Colonic mucosa (tissue), 4 donors: Measurements from ENCODE around the gene ANKRD62. TPM values are rescaled to one million over a fixed set of nuclear protein-coding genes. Genes with fewer than 3 reads are reported as not detected.

Experiments
- DNase-seq: peaks from one replicate; pipeline ENCODE4 v3.0.0-alpha.2; 2020
- H3K27ac ChIP-seq: fragments of 200-600 bp; one replicate; pipeline ENCODE4 v1.8.0; 2021
- H3K27me3 ChIP-seq: fragments of 200-600 bp; one replicate; pipeline ENCODE4 v1.8.0; 2021
- H3K36me3 ChIP-seq: fragments of 200-600 bp; one replicate; pipeline ENCODE4 v1.8.0; 2021
- H3K4me1 ChIP-seq: fragments of 200-600 bp; one replicate; pipeline ENCODE4 v1.8.0; 2021; ENCODE audit warnings: mild to moderate bottlenecking
- H3K4me3 ChIP-seq: fragments of 200-600 bp; one replicate; pipeline ENCODE4 v1.8.0; 2021
- H3K9ac ChIP-seq, 2 donors: one replicate each; pipeline ENCODE4 v1.7.0; 2013; ENCODE audit warnings: control low read depth in 2 of 2, low read depth in 2 of 2, low read length in 2 of 2
- H3K9me3 ChIP-seq: fragments of 200-600 bp; one replicate; pipeline ENCODE4 v1.8.0; 2021
- intact Hi-C: fragments of 100-400 bp; cut with DNase I; formaldehyde crosslinking; loops from one replicate; pipeline ENCODE4 v1.14.1; 2022
- total RNA-seq, 2 donors: library from RNA; stranded (reverse); fragmentation: NEBNext Ultra II Directional in 1 of 2; extraction: Animal tissue kit (Norgen Biotek cat#: 25700) in 1 of 2; gene quantifications; one replicate each; pipeline ENCODE4 v1.2.1, GENCODE V29; 2021
- TF ChIP-seq, protein P1 (sequence below): fragments of 200-600 bp; IDR thresholded peaks from one replicate; pipeline ENCODE4 v1.8.0; 2022; ENCODE audit warnings: antibody characterized with exemption, mild to moderate bottlenecking
- donor health status: healthy.
- donor health status: DM: no; HTN: no; CAD: no.
- donor health status: DM: no; HTN: no; CAD: no.

The ANKRD62 gene
- total RNA-seq, 2 donors from 2014 or later = 0.19 to 0.40 TPM

DNA sequence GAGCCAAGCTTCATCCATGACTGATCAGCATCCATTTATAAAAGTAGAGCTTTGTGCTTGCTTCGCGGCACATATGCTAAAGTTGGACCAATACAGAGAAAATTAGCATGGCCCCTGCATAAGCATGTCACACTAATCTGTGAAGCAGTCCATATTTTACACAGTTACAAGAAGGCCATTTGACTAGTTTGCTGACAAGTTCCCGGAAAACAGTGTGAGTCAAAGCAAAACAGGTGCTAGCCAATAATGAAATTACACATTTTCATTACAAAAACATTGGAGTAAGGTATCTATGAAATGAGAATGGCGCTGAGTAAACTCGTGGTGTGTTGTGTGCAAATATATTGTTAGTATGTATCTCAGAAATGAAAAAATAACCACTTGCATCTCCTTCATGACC lies 4.7 kb downstream of the ANKRD62 start:
- no peak overlapping the region for H3K4me3 ChIP-seq
- TF ChIP-seq, protein P1, sequence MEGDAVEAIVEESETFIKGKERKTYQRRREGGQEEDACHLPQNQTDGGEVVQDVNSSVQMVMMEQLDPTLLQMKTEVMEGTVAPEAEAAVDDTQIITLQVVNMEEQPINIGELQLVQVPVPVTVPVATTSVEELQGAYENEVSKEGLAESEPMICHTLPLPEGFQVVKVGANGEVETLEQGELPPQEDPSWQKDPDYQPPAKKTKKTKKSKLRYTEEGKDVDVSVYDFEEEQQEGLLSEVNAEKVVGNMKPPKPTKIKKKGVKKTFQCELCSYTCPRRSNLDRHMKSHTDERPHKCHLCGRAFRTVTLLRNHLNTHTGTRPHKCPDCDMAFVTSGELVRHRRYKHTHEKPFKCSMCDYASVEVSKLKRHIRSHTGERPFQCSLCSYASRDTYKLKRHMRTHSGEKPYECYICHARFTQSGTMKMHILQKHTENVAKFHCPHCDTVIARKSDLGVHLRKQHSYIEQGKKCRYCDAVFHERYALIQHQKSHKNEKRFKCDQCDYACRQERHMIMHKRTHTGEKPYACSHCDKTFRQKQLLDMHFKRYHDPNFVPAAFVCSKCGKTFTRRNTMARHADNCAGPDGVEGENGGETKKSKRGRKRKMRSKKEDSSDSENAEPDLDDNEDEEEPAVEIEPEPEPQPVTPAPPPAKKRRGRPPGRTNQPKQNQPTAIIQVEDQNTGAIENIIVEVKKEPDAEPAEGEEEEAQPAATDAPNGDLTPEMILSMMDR = no peak
- no peaks in the 10 kb centered on the region for H3K4me1 ChIP-seq
- H3K27me3 ChIP-seq = no peaks in the 10 kb centered on the region
- intact Hi-C loops = no loop called here
- no peak overlapping the region for H3K27ac ChIP-seq
- no peak for DNase-seq
- H3K36me3 ChIP-seq = no peaks in the 10 kb centered on the region
- H3K9me3 ChIP-seq = no peaks in the 10 kb centered on the region
- no peak overlapping the region for H3K9ac ChIP-seq

DNA sequence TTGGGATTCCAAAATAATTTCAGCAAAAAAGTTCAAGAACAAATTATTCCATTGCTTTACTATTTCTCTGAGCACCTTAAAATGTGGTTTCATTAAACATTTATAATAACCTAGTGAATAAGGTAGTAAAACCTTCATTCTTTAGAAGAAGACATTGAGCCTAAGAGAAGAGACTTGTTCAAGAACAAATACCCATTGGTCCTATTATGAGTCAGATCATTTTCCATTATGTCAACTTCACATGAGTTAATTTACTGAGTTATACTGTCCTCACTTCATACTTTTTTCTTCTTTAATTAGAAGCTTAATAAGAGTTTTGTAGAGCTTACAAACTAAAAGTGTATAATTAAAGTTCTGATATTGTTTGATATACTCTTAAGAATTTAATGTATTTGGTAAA lies 5.5 kb downstream of the ANKRD62 start:
- no peak overlapping the region for H3K4me3 ChIP-seq
- no peak for DNase-seq
- no peak overlapping the region for H3K9ac ChIP-seq
- TF ChIP-seq, protein P1 = no peak
- H3K27ac ChIP-seq = no peak overlapping the region
- intact Hi-C loops = no loop called here
- H3K4me1 ChIP-seq = no peaks in the 10 kb centered on the region
- H3K36me3 ChIP-seq = no peaks in the 10 kb centered on the region
- H3K9me3 ChIP-seq = no peaks in the 10 kb centered on the region
- no peaks in the 10 kb centered on the region for H3K27me3 ChIP-seq

DNA sequence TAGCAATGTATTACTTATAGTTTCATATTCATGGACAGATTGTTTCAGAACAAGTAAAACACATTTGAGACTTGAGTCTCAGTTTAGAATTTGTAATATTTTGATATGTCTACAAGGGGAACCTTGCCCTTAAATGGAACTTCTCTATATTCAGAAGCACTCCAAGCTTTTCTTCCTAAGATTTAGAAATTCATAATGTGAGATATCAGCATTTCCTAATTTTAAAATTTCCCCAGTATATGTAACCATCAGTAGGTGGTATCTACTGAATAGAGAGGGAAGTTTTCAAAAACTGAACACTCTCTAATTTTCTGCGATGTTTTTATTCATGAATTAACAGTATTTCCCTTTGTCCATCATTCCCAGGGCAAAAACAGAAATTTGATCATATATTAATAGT lies 7.6 kb downstream of the ANKRD62 start:
- Histone ChIP-seq H3K4me1 (no peaks in the 10 kb centered on the region), H3K9ac (no peak overlapping the region), H3K27me3 (no peaks in the 10 kb centered on the region), H3K4me3 (no peak overlapping the region), H3K9me3 (no peaks in the 10 kb centered on the region), H3K36me3 (no peaks in the 10 kb centered on the region), H3K27ac (no peak overlapping the region)
- TF ChIP-seq, protein P1 = no peak
- intact Hi-C loops = no loop called here
- no peak for DNase-seq

DNA sequence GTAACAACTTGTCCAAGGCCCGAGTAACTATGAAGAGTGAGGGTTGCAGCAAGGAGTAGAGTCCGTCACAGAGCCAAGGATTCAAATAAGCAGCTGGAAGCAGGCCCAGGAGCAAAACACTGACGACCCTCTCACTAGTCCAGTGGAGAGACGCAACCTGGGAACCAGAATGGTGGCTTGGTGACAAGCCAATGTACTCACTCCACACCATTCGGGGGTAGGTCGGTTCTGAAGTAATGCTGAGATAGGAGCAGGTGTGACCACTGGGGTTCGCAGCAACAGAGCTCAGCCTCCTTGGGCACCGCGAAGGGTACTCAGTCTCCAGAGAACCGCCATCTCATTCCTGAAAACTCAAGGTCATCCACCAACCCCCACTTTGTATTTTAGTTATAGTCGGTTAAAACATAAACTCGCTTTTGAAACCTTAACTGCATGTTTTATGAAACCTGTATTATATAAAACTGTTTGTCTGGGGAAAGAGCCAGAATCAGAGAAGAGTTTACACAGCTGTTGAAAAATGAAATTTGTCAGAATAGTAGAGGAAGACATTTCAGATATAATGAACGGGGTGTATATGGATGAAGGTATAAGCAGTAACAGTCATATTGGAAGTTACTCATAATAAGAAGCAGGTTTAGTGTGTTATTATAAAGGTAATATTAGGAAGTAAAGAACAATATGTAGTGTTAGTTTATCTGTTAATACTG lies 8.6 kb downstream of the ANKRD62 start:
- intact Hi-C loops = no loop called here
- DNase-seq = no peak
- TF ChIP-seq, protein P1 = no peak

DNA sequence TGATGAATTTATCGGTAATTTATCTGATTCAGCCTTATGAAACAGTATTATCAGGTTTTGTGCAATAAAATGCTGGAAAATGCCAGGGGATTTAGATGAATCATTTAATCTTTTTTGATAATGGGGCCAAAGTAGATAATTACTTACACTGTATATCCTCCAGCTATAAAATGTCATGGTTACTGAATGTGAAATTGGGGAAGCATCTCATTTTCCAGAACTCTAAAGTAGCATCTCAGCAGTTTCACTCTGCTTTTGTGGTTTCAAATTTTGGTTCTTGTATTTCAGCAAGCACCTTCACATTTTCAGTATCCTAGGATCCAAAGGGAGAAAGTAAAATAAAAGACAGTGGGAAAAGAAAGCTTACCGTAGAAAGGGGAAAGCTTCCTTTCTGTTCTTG lies 12.8 kb downstream of the ANKRD62 start:
- intact Hi-C loops = no loop called here
- H3K4me1 ChIP-seq = no peaks in the 10 kb centered on the region
- no peak overlapping the region for H3K9ac ChIP-seq
- H3K36me3 ChIP-seq = no peaks in the 10 kb centered on the region
- TF ChIP-seq, protein P1 = no peak
- no peak for DNase-seq
- no peaks in the 10 kb centered on the region for H3K27me3 ChIP-seq
- no peak overlapping the region for H3K4me3 ChIP-seq
- no peaks in the 10 kb centered on the region for H3K9me3 ChIP-seq
- H3K27ac ChIP-seq = no peak overlapping the region

More for the DNA sequence above, 8.6 kb downstream of the ANKRD62 start:
- no peaks in the 10 kb centered on the region for H3K36me3 ChIP-seq
- H3K9ac ChIP-seq = no peak overlapping the region
- H3K27me3 ChIP-seq = no peaks in the 10 kb centered on the region
- H3K4me1 ChIP-seq = no peaks in the 10 kb centered on the region
- H3K27ac ChIP-seq = no peak overlapping the region
- no peaks in the 10 kb centered on the region for H3K9me3 ChIP-seq
- no peak overlapping the region for H3K4me3 ChIP-seq
